ENCODE measurements around the gene ZNF438.
A peak's percentile ranks its signal among the peaks of the same experiment; 100 is the strongest.
"Not testable (repeated sequence)": the region's sequence is repeated elsewhere in the genome, so short reads cannot be mapped to it uniquely, and the experiment has no call there.

The ZNF438 gene

DNA sequence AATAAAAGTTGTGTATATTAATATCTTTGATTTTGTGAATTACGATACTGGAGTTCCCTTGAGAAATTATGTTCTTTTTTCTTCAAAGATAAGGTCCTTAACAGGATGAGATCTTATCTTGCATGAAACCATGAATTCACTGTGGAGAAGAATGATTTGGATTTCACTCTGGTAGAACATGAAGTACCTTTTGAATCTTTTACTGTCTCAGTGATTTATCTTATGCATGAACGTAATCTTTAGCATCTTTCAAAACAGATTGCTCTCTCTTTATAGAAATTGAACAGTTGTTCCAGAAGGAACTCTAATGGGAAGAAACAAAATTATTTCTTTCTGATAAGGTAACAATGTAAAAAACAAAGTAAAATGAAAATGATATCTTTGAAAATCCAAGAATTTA, 11.0 kb upstream of the ZNF438 start:
- H3K4me3 ChIP-seq (ENCODE audit: low read length) = no peak overlapping the region
- TF ChIP-seq, protein P1, sequence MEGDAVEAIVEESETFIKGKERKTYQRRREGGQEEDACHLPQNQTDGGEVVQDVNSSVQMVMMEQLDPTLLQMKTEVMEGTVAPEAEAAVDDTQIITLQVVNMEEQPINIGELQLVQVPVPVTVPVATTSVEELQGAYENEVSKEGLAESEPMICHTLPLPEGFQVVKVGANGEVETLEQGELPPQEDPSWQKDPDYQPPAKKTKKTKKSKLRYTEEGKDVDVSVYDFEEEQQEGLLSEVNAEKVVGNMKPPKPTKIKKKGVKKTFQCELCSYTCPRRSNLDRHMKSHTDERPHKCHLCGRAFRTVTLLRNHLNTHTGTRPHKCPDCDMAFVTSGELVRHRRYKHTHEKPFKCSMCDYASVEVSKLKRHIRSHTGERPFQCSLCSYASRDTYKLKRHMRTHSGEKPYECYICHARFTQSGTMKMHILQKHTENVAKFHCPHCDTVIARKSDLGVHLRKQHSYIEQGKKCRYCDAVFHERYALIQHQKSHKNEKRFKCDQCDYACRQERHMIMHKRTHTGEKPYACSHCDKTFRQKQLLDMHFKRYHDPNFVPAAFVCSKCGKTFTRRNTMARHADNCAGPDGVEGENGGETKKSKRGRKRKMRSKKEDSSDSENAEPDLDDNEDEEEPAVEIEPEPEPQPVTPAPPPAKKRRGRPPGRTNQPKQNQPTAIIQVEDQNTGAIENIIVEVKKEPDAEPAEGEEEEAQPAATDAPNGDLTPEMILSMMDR (IDR thresholded peaks at IDR 0.05; ENCODE audit: insufficient read depth, low read depth, low read length, missing control alignments) = no peak
- DNase-seq (ENCODE audit: low read depth) = no peak

DNA sequence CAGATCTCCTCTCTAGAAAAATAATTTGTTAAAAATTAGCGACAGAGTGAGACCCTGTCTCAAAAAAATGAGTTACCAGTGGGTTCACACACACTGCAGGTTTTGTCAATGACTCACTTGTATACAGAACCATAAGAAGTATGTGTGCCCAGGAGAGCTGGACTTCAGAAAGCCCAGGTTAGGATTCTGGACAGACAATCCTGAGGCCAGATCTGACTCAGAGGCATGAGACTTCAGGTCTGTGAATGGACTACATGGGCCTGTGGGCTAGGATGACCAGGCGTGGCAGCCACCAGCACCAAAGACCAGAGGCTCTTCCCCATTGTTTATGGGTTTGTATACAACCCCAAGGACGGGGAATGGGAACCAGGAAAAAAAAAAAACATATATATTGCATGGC, 9.3 kb upstream of the ZNF438 start:
- no peak for DNase-seq (ENCODE audit: low read depth)
- H3K4me3 ChIP-seq (ENCODE audit: low read length) = no peak overlapping the region
- TF ChIP-seq, protein P1 (IDR thresholded peaks at IDR 0.05; ENCODE audit: insufficient read depth, low read depth, low read length, missing control alignments) = no peak

DNA sequence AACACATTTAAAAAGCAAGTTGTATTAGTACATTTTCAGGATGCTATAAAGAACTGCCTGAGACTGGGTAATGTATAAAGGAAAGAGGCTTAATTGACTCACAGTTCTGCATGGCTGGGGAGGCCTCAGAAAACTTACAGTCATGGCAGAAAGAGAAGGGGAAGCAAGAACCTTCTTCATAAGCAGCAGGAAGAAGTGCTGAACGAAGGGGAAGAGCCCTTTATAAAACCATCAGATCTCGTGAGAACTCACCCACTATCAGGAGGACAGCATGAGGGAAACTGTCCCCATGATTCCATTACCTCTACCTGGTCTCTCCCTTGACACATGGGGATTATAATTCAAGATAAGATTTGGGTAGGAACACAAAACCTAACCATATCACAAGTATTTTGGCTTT, 7.3 kb upstream of the ZNF438 start:
- H3K4me3 ChIP-seq (ENCODE audit: low read length); DNase-seq (ENCODE audit: low read depth): not testable (repeated sequence)

DNA sequence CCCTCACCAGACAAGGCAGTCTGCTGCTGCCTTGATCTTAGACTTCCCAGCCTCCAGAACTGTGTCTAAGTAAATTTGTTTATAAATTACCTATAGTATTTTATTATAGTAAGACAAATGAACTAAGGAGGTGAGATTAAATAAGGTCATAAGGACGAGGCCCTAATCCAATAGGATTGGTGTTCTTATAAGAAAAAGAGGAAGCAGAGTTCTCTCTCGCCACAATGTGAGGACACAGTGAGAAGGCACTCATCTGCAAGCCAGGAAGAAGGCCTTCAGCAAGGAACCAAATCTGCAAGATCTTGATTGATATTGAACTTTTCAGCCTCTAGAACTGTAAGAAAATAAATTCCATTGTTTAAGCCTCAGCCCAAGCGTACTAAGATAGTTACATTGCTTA, 6.1 kb upstream of the ZNF438 start:
- no peak for DNase-seq (ENCODE audit: low read depth)
- no peak overlapping the region for H3K4me3 ChIP-seq (ENCODE audit: low read length)
- TF ChIP-seq, protein P1 (IDR thresholded peaks at IDR 0.05; ENCODE audit: insufficient read depth, low read depth, low read length, missing control alignments) = no peak

DNA sequence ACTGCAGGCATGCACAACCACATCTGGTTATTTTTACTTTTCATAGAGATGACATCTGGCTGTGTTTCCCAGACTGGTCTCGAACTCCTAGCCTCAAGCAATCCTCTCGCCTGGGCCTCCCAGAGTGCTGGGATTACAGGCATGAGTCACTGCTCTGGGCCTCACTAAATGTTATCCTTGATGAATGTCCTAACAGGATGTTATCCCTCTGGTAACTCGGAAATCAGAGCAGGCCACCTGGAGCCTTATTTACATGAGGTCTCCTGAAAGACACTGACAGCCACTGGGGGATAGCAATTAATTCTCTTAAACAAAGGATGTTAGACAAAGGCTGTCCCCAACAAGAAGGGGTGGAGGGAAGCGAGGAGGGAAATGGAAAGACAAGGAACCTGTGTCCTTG, 4.5 kb upstream of the ZNF438 start:
- DNase-seq (ENCODE audit: low read depth) = peak; percentile 10
- H3K4me3 ChIP-seq (ENCODE audit: low read length) = no peak overlapping the region
- TF ChIP-seq, protein P1 (IDR thresholded peaks at IDR 0.05; ENCODE audit: insufficient read depth, low read depth, low read length, missing control alignments) = no peak

DNA sequence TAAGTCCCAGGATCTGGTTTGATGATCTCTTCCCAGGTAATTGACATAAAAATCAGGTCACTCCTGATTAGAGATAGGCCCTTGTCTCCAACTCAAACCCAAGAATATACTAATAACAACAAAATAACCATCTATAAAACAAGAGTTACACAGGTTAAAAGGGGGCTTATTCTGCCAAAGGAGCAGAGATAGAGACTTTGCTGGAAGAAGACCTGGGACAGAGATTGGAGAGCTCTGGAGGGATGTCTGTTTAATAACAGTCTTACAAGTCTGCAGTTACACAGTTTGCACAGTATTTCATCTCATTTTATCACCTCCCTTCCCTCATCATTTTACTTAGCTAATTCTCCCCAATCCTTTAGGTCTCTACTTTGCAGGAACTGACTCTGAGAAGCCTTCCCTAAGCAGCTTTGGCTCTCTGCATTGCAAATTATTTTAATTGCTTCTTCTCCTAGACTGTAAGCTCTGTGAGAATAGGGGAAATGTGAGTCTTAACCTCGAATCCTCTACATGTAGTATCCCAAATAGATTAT, 3.7 kb upstream of the ZNF438 start:
- TF ChIP-seq, protein P1 (IDR thresholded peaks at IDR 0.05; ENCODE audit: insufficient read depth, low read depth, low read length, missing control alignments) = no peak
- H3K4me3 ChIP-seq (ENCODE audit: low read length) = no peak overlapping the region
- DNase-seq (ENCODE audit: low read depth) = no peak

DNA sequence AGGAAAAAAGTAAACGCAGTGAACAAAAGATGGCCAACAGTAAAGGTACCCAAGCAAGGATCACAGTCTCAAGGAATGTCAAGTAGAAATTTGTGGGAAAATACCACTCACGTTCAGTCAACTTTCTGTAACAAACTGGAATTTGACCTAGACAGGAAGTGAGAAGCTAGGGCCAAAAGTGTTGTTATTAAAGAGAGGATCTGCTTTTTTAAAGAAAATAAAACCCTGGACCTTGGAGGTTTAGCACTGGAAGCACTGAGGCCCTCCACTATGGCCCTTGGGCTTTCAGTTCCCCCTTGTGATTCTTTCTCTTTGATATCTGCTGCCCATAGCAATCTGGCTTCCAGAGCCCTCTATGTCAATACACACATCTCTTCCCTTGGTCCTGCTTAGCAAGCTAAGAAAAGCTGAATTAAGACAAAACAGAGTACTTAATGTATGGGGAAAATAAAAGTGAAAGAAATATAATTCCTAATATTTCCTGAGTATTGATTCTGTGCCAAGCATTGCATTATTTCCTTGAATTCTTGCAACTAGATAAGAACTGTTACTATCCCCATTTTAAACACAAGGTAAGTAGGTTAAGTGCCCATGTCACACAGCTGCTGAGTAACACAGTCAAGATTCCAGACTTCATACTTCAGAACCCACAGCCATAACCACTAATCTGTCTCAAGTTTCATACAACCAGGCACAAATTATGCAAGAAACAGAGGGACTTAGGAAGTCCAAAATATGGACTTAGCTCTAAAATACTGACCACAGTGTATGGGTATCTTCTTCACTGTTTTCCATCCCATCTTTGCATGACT, 2.6 kb upstream of the ZNF438 start:
- TF ChIP-seq, protein P1 (IDR thresholded peaks at IDR 0.05; ENCODE audit: insufficient read depth, low read depth, low read length, missing control alignments) = no peak
- H3K4me3 ChIP-seq (ENCODE audit: low read length) = no peak overlapping the region
- peak; percentile 81 for DNase-seq (ENCODE audit: low read depth)

Measured in epithelial cell of esophagus (primary cell).